PC-9 (cell line): ENCODE results near the gene FOXN3. TPM values are rescaled to one million over a fixed set of nuclear protein-coding genes. Genes with fewer than 3 reads are reported as not detected.

Experiments
- BruUV-seq: library from RNA; stranded (reverse); fragments of 400-500 nt; replicated peaks from 2 replicates; lab custom pipeline; 2021; lab: Mats Ljungman, UMichigan
- CTCF ChIA-PET: fragments of 300-600 bp; sonication (Branson Sonifier 250); formaldehyde crosslinking; loops from one replicate; lab custom pipeline; 2022; ENCODE audit warnings: antibody characterized with exemption; lab: Charles Lee
- POLR2A ChIA-PET: fragments of 300-600 bp; sonication (Branson Sonifier 250); formaldehyde crosslinking; loops from one replicate; lab custom pipeline; 2022; ENCODE audit warnings: antibody characterized with exemption; ENCODE audit not compliant: unreplicated experiment; lab: Charles Lee
- DNase-seq, 2 experiments: peaks; one replicate each; pipeline versions ENCODE4 v3.0.0 to v3.0.0-alpha.2; 2015 to 2022; ENCODE audit warnings: mixed read lengths in 1 of 2
- H2AFZ ChIP-seq: fragments of 200-600 bp; sonication (generic); 2 replicates; pipeline ENCODE4 v1.8.1; 2017; ENCODE audit warnings: antibody characterized with exemption
- H3F3A ChIP-seq: fragments of 200-600 bp; sonication (generic); 2 replicates; pipeline ENCODE4 v1.8.1; 2017; ENCODE audit warnings: antibody characterized with exemption, mild to moderate bottlenecking, low read depth; ENCODE audit not compliant: insufficient read depth
- H3K27ac ChIP-seq: fragments of 200-600 bp; sonication (generic); 2 replicates; pipeline ENCODE4 v1.6.1; 2016; ENCODE audit warnings: mixed run types
- H3K27me3 ChIP-seq: fragments of 200-600 bp; sonication (generic); 2 replicates; pipeline ENCODE4 v1.6.1; 2016; ENCODE audit warnings: low read depth, mixed run types; ENCODE audit not compliant: insufficient read depth
- H3K36me3 ChIP-seq: fragments of 200-600 bp; sonication (generic); 2 replicates; pipeline ENCODE4 v1.6.1; 2016; ENCODE audit warnings: low read depth, mixed run types
- H3K4me1 ChIP-seq: fragments of 200-600 bp; sonication (generic); replicated peaks from 2 replicates; pipeline ENCODE4 v1.6.1; 2016; ENCODE audit warnings: mixed run types; ENCODE audit not compliant: insufficient read depth
- H3K4me2 ChIP-seq: fragments of 200-600 bp; sonication (generic); 2 replicates; pipeline ENCODE4 v1.6.1; 2017; ENCODE audit warnings: mixed run types
- H3K4me3 ChIP-seq: fragments of 200-600 bp; sonication (generic); 2 replicates; pipeline ENCODE4 v1.6.1; 2016; ENCODE audit warnings: mixed run types
- H3K79me2 ChIP-seq: fragments of 200-600 bp; sonication (generic); 2 replicates; pipeline ENCODE4 v1.6.1; 2017; ENCODE audit warnings: low read depth, mixed run types
- H3K9me2 ChIP-seq: fragments of 200-600 bp; sonication (generic); 2 replicates; pipeline ENCODE4 v1.8.1; 2017; ENCODE audit warnings: mild to moderate bottlenecking; ENCODE audit not compliant: insufficient read depth
- H3K9me3 ChIP-seq: fragments of 200-600 bp; sonication (generic); 2 replicates; pipeline ENCODE4 v1.8.1; 2016; ENCODE audit warnings: low read depth; ENCODE audit not compliant: insufficient read depth
- H4K20me1 ChIP-seq: fragments of 200-600 bp; sonication (generic); 2 replicates; pipeline ENCODE4 v1.8.1; 2017; ENCODE audit not compliant: insufficient read depth
- CTCF ChIP-seq: fragments of 200-600 bp; sonication (generic); conservative IDR thresholded peaks from 2 replicates; pipeline ENCODE4 v1.6.1; 2017; ENCODE audit warnings: mixed run types, antibody characterized with exemption, mild to moderate bottlenecking, moderate library complexity
- EZH2 ChIP-seq: fragments of 200-600 bp; sonication (generic); IDR thresholded peaks from 2 replicates; pipeline ENCODE4 v1.8.0; 2017; ENCODE audit warnings: antibody characterized with exemption, low read depth
- intact Hi-C: fragments of 100-400 bp; cut with micrococcal nuclease; formaldehyde crosslinking; loops from one replicate; pipeline ENCODE4 v1.10.0; 2022; ENCODE audit not compliant: unreplicated experiment
- total RNA-seq: library from RNA; stranded (reverse); gene quantifications from 2 replicates; pipeline ENCODE4 v1.2.3, GENCODE V29; 2021

The FOXN3 gene
- total RNA-seq, 1 experiment from 2014 or later = 4.2 TPM

GRCh38 chr14:89360277-89360676 is 56.8 kb downstream of the FOXN3 start:
- Histone ChIP-seq H3K9me2 (no peaks in the 10 kb centered on the region), H2AFZ (no peak overlapping the region), H3K79me2 (no peaks in the 10 kb centered on the region), H3K27me3 (peaks cover 12% of the 10 kb centered on the region), H3K27ac (no peak overlapping the region), H3K4me1 (no peaks in the 10 kb centered on the region), H3K4me3 (no peak overlapping the region), H3K4me2 (no peak overlapping the region), H4K20me1 (no peaks in the 10 kb centered on the region), H3K9me3 (no peaks in the 10 kb centered on the region), H3F3A (no peaks in the 10 kb centered on the region), H3K36me3 (no peaks in the 10 kb centered on the region)
- no TSS peak for BruUV-seq
- ChIA-PET POLR2A (no interaction called here), CTCF (no interaction called here)
- DNase-seq = no peak
- TF ChIP-seq EZH2 (no peak), CTCF (no peak)
- intact Hi-C loops = no loop called here

GRCh38 chr14:89359477-89360222 is 57.4 kb downstream of the FOXN3 start:
- Histone ChIP-seq H3K27me3 (peaks cover 6% of the 10 kb centered on the region), H3K4me1 (no peaks in the 10 kb centered on the region), H3K36me3 (no peaks in the 10 kb centered on the region), H3K27ac (no peak overlapping the region), H3F3A (no peaks in the 10 kb centered on the region), H3K9me3 (no peaks in the 10 kb centered on the region), H3K9me2 (no peaks in the 10 kb centered on the region), H3K4me2 (no peak overlapping the region), H2AFZ (no peak overlapping the region), H3K4me3 (no peak overlapping the region), H4K20me1 (no peaks in the 10 kb centered on the region), H3K79me2 (no peaks in the 10 kb centered on the region)
- TF ChIP-seq CTCF (no peak), EZH2 (no peak)
- CTCF ChIA-PET = no interaction called here
- DNase-seq = no peak
- BruUV-seq = no TSS peak
- intact Hi-C loops = no loop called here
- POLR2A ChIA-PET = no interaction called here

- CTCF ChIA-PET = no interaction called here
- no peak for DNase-seq
- Histone ChIP-seq H3K4me3 (no peak overlapping the region), H3K27me3 (no peaks in the 10 kb centered on the region), H3K36me3 (no peaks in the 10 kb centered on the region), H4K20me1 (no peaks in the 10 kb centered on the region), H3F3A (no peaks in the 10 kb centered on the region), H3K27ac (no peak overlapping the region), H3K9me3 (no peaks in the 10 kb centered on the region), H3K4me2 (no peak overlapping the region), H3K9me2 (no peaks in the 10 kb centered on the region), H3K79me2 (no peaks in the 10 kb centered on the region), H2AFZ (no peak overlapping the region), H3K4me1 (no peaks in the 10 kb centered on the region)
- intact Hi-C loops = no loop called here
- no peak for TF ChIP-seq CTCF
- no peak for TF ChIP-seq EZH2
- BruUV-seq = no TSS peak
- POLR2A ChIA-PET = no interaction called here
Observed at GRCh38 chr14:89357655-89358297, 59.3 kb downstream of the FOXN3 start.
